ENCODE data around the gene AIFM2. TPM values are rescaled to one million over a fixed set of nuclear protein-coding genes. Genes with fewer than 3 reads are reported as not detected.
A peak's percentile ranks its signal among the peaks of the same experiment; 100 is the strongest.

The AIFM2 gene
- total and polyA plus RNA-seq, 2 of the 13 experiments (the other 11 are each of a cell fraction or from before 2014, with no cell fraction given) = 20.3 to 29.5 TPM

GRCh38 chr10:70130878-70131559 lies 1.6 kb downstream of the AIFM2 start (continued):
- TF ChIP-seq PATZ1 (CRISPR knock-in tag; IDR thresholded peaks at IDR 0.05) (no peak), RARG (CRISPR knock-in tag; IDR thresholded peaks at IDR 0.05; ENCODE audit: low read depth) (no peak), ZHX2 (IDR thresholded peaks at IDR 0.05; ENCODE audit: low read depth) (no peak), ZHX2 (CRISPR knock-in tag; IDR thresholded peaks at IDR 0.05; ENCODE audit: borderline replicate concordance) (no peak), NR2F2 (IDR thresholded peaks at IDR 0.05; ENCODE audit: borderline replicate concordance, low read depth) (no peak), TFDP1 (CRISPR knock-in tag; IDR thresholded peaks at IDR 0.05; ENCODE audit: borderline replicate concordance) (peak; percentile 23; the same call in 1 of the 2 replicates), ZNF746 (CRISPR knock-in tag; IDR thresholded peaks at IDR 0.05) (0 out of 2 replicates have a peak, but pooled peaks have one; percentile 36), SALL1 (CRISPR knock-in tag; IDR thresholded peaks at IDR 0.05) (no peak), TBL1XR1 (IDR thresholded peaks at IDR 0.05; ENCODE audit: borderline replicate concordance, low read length, partially characterized antibody) (peak; percentile 24), RBM39 (IDR thresholded peaks at IDR 0.05; ENCODE audit: low read depth, low read length, poor library complexity, severe bottlenecking) (no peak), ZNF562 (CRISPR knock-in tag; IDR thresholded peaks at IDR 0.05; ENCODE audit: borderline replicate concordance) (no peak), ZNF30 (CRISPR knock-in tag; IDR thresholded peaks at IDR 0.05) (no peak), NR2C2 (CRISPR knock-in tag; IDR thresholded peaks at IDR 0.05; ENCODE audit: borderline replicate concordance) (no peak), NR2F6 (IDR thresholded peaks at IDR 0.05) (no peak), NR2F6 (CRISPR knock-in tag; IDR thresholded peaks at IDR 0.05) (peak; percentile 11; the same call in 1 of the 2 replicates), ZNF644 (CRISPR knock-in tag; IDR thresholded peaks at IDR 0.05; ENCODE audit: low read depth) (0 out of 2 replicates have a peak, but pooled peaks have one; percentile 21), FOXP4 (CRISPR knock-in tag; IDR thresholded peaks at IDR 0.05) (peak; percentile 68)

Data from HepG2 (cell line).